Fibroblast of lung (primary cell): ENCODE results near the gene PPP1R26.

Source experiments
- CTCF ChIP-seq, 2 donors: IDR thresholded peaks in 1 of 2; conservative IDR thresholded peaks in 1 of 2; 1 replicate in 1 of 2; 2 replicates in 1 of 2; pipeline ENCODE4 v1.5.1; 2011 to 2012; ENCODE audit warnings: low read length in 2 of 2, control low read depth in 1 of 2, inconsistent platforms in 1 of 2, low read depth in 1 of 2, mild to moderate bottlenecking in 1 of 2
- EZH2 ChIP-seq: IDR thresholded peaks from 2 replicates; pipeline ENCODE4 v1.5.1; 2012; ENCODE audit warnings: low read length, control low read depth, mild to moderate bottlenecking; ENCODE audit errors: missing control alignments

DNA sequence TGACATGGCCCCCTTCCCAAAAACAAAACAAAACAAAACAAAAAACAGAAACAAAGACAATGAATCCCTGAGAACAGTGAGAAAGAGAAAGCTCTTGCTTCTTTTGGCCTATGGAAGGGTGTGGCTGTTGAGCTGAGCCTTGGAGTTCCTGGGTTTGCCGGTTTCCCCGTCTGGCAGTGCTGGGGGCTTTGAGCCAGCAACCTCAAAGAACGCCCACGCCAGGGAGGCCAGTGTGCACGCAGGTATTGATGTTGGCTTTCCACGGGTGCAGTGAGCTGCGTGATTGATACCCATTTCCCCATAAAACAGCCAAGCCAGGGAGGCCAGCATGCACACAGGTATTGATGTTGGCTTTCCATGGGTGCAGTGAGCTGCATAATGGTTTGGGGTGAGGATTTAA lies 33.3 kb downstream of the PPP1R26 start:
- TF ChIP-seq EZH2 (no peak), CTCF (conservative IDR thresholded peaks at IDR 0.05 in 1 of 2, IDR thresholded peaks at IDR 0.05 in 1 of 2; ENCODE audit: low read depth in 1 of 2, low read length in 2 of 2) (no peak)
